Putamen (tissue), 1 donor: ENCODE results near the gene ATP6V1D.
"Not testable (repeated sequence)": the region's sequence is repeated elsewhere in the genome, so short reads cannot be mapped to it uniquely, and the experiment has no call there.

Source experiments
- DNase-seq: peaks from one replicate; pipeline ENCODE4 v3.0.0-alpha.2; 2016; ENCODE audit warnings: low spot score

The ATP6V1D gene

DNA sequence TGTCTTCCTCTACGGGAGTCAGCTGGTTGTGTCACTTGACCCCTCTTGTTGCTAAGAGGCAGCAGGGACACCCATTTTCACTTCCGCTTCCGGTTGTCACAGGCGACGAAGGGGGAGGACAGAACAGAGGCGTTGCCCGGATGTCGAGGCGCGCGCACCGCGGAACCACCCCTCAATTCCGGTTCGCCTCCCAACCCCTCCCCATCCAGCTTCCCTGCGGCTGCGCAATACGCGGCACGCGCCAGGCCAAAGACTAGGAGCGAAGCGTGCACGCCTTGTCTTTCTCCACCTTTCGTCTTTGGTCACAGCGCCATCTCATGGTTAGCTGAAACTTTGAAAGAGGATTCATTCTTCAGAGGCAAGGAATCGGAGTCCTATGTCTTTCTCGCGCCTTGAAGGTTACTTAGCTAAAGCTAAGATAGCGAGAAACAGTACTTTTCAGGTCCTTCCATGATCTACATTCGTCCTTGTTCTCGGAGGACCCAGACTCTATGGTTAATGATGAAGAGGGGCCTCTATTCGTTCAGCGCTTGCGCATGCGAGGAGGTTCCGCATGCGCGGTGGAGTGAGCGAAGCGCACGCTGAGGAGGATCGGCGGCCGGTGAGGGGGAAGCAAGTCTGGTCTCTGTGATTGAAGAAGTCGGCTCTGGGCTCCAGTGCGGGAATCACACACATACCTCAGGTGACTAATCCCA, at the start of gene ATP6V1D, which contains the start of gene EIF2S1:
ATP6V1D (minus strand) TSS at position 30 of the 695 bp plus-strand sequence. CDS start 106 bp downstream, outside the sequence.
EIF2S1 (plus strand) TSS at position 554 of the 695 bp plus-strand sequence. CDS start 4,440 bp downstream, outside the sequence.
- DNase-seq, result peak; percentile 99

DNA sequence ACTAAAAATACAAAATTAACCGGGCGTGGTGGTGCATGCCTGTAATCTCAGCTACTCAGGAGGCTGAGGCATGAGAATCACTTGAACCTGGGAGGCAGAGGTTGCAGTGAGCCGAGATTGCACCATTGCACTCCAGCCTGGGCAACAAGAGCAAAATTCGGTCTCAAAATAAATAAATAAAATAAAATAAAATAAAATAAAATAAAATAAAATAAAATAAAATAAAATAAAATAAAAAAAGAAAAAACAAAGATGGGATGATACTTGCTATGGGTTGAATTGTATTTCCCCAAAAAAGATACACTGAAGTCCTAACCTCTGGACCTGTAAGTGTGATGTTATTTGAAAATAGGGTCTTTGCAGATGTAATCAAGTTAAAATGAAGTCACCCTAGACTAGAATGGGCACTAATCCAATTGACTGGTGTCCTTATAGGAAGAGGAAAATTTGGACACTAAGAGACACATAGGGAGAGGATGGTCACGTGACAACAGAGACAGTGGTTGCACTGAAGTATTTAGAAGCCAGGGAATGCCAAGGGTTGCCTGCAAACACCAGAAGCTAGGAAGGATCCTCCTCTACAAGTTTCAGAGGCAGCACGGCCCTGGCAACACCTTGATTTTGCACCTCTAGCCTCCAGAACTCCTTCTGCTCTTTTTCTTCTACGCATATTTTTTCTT, 48.7 kb upstream of the ATP6V1D start:
- not testable (repeated sequence) for DNase-seq

DNA sequence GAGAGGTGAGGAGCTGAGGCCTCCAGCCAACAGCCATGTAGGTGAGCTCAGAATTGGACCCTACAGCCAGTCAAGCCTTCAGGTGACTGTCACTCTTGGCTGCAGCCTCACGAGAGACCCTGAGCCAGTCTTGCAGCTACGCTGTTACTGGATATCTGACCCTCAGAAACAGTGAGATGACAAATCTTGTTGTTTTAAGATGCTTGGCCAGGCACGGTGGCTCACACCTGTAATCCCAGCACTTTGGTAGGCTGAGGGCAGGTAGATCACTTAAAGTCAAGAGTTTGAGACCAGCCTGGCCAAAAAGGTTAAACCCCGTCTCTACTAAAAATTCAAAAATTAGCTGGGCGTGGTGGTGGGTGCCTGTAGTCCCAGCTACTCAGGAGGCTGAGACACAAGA, 46.2 kb upstream of the ATP6V1D start:
- no peak for DNase-seq

DNA sequence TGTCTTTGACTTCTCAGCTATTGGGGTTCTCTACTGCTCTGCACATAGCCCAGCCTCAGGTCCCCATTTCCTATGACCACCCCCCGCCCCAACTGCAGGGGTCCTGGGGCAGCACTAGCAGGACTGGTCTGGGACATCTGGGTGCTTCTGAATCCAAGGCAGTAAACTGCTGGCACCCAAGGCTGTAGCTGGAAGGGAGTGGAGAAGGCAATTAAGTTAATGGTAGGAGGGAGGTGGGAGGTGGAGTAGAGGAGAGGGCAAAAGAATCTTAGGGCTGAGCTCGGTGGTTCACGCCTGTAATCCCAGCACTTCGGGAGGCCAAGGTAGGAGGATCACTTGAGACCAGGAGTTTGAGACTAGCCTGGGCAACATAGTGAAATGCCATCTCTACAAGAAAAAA, 40.8 kb upstream of the ATP6V1D start:
- DNase-seq, result no peak

DNA sequence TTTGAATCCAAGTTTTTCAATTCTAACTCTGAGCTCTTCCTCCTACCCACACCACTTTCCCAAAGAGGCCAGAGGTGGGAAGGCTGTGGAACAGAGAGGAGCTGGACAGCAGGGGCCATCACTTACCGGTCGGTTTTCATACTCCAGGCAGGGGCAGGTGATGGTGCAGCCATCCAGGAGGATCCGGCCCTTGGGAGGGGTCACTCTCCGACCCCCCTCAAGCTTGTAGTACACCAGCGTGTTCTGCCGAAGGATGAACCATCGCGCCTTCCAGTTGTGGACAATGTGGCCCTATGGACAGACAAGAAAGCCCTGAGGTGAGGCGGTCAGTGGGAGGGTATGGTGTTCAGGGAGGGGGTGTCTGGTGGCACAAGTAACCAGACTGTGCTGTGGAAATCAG, 37.9 kb upstream of the ATP6V1D start:
- DNase-seq, result no peak

DNA sequence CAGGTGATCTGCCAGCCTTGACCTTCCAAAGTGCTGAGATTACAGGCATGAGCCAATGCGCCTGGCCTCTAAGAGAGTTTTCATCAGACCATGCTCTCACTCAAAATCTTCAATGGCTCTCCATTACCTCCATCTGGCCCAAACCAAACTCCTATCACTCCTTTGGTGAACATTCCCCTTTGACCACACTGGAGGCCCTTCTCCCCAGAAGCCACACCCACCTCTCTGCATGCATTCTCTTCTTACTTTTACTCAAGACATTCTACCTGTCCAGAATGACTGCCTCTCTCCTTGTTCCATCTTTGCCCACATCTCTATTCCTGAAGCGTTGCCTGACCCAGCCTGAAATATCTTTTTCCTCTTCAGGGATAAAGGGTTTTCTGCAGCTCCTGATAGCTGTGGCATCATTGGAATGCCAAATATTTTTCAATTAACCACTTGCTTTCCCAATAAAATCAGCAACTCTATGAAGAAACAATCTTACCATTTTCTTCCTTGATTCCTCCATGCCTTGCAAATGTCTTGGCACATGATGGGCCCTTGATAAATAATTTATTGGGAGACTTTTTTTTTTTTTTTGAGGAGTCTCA, 36.9 kb upstream of the ATP6V1D start:
- no peak for DNase-seq

DNA sequence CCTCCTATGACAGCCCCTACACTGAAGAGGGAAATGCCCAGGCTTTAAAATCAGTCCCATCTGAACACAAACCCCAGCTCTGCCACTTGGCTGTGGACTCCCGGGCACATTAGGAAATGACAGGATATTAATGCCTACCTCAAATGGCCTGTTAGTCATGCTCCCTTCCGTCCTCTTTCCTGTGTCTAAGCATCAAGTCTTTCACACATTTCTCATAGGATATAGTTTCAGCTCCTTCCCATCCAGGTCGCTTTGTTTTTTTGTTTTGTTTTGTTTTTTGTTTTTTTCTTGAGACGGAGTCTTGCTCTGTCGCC, 36.2 kb upstream of the ATP6V1D start:
- no peak for DNase-seq

DNA sequence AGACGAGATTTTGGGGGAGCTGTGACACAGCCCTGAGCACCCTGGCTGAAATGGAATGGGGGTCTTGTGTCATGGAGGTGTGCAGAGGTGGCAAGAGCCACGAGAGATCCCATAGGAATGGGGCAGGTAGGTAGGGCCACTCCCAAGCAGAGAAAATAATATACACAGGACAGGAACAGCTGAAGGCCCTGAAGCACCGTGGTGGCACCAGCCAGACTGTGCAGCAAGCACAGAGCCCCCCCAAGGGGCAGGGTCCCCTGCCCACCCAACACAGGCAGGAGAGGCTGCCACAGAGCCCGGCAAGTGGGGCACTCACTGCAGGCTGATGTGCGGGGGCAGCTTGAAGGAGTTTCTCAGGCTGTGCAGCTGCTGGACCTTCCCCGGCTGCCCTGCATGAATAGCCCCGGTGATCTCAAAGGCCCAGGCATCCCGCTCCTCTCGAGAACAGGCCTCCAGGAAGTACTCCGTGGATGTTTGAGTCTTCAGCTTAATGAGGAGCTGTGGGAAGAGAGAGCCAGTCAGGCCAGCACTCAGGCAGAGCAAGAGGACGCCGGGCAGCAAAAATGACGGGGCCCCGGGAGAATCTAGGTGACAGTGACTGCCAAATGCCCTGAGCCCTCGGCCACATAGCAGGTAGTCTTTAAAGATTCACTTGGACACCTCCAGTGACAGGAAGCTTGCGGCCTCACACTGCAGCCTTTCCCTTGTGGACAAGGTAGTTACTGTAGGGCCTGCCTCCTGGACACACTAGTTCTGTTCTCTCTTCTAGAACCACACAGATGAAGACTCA, 35.7 kb upstream of the ATP6V1D start:
- DNase-seq, result no peak

DNA sequence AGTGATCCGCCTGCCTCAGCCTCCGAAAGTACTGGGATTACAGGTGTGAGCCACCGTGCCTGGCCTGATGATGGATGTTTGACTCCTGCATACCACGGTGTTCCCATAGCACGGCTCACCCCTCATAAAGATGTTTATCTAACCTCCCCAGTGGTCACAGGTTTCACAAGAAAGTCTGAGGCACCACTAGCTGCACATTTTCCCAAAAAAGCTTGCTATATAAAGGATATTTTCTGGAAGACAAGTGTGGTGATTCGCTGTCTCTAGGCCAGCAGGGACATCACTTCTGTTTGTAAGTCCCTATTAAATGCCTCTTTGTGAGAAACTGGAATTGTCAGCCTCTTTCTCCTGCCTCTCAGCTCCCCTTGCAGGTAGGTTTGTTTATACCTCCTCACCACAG, 34.1 kb upstream of the ATP6V1D start:
- DNase-seq, result no peak

DNA sequence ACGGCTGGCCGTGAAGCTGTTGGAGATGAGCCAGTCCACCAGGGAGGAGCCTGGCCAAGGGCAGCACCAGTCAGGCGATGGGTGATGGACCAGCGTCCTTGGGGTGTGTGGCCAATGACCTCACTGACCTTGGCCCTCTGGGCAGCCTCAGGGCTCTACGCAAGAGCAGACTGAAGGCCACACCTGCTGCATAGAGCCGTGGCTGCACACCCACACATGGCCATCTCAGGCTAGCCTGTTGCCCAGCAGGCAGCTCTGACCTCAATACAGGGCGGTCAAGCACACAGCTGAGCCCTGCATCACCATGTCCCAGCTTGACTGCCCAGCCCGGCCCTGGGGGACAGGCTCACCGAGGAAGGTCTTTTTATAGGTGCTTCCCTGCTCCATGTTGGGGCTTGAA, 33.2 kb upstream of the ATP6V1D start:
- DNase-seq, result no peak

DNA sequence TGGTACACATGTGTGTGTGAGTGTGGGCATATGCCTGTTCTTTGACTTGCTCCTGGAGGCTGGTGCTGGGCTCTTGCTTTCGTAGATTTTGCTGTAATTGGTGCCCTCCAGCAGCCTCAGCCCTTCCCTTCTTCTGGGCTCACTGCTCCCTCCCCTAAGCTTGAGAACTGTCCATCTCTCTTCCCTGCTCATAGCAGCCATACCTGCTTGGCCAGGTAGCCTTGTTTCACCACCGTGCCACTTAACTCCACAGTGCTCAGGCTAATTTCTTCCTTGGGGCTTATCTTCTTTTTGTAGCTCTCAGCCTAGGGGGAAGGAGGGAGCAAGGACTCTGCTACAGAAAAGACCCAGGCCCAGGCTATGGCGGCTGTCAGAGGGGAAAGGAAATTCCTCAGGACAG, 32.5 kb upstream of the ATP6V1D start:
- no peak for DNase-seq

DNA sequence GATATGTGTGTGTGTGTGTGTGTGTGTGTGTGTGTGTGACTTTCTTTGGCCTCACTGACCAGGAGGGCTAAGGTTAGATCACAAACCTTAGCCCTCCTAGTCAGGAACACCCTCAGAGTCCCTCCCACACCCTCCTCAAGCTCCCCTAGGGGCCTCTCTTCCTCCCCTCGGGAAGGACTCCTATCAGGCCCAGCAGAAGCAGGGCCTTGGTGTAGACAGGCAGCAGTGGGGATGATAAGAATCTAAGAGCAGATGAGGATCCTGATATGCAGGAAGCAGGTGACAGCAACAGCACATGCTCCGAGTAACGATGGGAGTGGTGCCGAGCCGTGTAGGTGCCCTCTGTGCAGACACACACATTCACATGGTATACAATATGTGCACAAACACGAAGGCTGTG, 31.7 kb upstream of the ATP6V1D start:
- DNase-seq, result no peak

DNA sequence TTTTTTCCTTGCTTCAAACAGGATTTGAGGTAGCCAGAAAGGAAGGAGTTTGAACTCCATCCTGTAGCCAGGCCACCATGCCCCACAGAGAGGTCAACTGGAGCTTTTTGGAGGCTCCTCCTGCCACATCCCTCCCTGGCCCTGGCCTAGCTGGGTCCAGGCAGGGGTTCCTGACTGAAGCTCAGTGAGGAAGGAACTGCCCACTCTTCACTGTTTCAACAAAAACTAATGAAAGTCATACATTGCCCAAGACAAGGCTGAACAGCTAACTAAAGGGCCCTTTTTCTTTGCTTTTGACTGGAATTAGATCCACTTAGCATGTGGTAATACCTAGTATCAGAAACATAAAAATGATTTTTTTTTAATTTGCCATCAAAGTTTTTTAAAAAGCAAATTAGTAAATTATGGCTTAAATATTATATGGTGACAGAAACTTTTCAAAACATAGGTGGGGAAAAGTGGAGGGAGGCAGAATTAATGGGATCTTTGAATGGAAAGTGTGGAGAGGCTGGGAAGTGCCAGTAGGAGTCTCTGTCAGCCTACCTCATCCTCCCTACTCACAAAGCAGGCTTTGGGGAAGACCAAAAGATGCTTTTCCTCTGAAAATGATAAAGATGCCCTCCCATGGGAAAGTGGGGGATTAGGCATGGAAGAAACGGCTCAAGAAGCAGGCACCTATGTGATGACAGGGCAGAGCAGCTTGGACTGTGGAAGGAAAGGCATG, 30.4 kb upstream of the ATP6V1D start:
- DNase-seq, result no peak

DNA sequence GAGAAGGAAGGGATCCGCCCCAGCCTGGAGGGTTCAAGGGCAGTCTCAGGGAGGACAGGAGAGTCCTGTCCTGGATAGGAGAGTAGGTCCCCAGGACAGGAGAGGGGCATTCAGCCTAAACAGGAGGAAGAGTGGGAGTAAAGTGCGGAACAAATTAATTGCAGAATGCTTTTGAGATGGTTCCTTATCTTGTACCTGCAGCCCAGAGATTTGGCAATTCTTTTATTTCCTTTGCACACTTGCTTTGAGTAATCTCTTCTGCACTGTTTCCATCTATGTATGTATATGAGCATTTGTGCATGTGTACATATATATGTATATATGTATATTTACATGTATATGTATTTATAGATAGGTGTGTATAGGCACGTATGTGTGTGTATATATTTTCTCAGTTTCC, 29.7 kb upstream of the ATP6V1D start:
- no peak for DNase-seq

DNA sequence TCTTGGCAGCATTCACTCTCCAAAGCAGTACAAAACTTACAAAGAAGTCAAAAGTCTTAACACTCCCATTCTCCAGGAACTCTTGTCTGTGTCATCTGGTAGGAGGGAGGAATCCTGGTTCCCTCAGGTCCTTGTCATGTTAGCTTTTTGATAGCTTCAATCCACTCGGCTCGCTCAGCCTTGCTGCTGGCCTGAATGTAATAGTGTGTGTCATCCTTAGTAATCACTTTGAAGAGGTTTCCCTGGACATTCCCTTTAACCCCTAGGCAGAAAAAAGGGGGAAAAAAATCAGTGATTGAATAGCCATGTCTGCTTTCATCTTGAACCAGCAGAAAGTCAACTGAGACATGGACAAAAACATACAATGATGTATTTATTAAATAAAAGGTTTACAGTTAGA, 27.6 kb upstream of the ATP6V1D start:
- no peak for DNase-seq

DNA sequence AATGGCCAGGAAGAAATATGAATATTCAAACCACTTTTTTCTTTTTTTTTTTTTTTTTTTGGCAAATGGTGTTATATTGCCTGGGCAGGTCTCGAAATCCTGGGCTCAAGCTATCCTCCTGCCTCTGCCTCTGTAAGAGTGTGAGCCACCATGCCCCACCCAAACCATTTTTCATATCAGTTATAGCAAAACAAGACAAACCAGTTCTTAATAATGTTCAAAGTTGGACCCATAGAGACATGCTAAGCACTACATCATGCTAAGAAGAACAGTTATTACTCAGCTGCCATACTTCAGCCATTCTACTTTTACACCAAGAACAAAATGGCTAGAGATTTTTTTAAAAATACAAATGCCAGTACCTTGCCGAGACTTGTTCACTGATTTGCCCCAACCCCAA, 26.0 kb upstream of the ATP6V1D start:
- DNase-seq, result no peak

DNA sequence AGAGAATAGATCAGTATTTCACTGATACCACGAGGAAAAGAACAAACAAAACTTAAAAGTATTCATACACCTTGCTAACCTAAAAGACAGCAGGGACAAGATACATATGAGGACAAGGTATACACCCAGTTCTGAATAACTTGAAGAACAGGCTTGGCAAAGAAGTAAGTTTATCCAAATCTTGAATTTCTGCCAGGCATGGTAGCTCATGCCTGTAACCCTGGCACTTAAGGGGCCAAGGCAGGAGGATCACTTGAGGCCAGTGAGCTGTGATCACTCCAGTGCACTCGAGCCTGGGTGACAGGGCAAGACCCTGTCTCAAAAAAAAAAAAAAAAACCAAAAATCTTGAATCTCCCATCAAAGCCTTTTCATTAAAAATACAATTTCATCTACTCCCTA, 25.5 kb upstream of the ATP6V1D start:
- DNase-seq, result no peak

DNA sequence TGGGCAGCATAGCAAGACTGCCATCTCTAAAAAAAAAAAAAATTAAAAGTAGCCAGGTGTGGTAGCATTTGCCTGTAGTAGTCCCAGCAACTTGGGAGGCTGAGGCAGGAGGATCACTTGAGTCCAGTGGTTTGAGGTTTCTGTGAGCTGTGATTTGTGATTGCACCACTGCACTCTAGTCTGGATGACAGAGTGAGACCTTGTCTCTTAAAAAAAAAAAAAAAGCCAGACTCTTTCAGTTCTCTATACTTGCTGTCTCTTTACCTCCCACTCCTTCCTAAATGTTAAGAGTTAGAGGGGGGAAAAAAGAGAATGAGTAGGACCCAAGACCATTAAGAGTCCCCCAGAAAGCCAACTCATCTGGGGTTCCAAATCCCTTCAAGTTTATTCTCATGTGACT, 18.3 kb upstream of the ATP6V1D start:
- DNase-seq, result no peak

DNA sequence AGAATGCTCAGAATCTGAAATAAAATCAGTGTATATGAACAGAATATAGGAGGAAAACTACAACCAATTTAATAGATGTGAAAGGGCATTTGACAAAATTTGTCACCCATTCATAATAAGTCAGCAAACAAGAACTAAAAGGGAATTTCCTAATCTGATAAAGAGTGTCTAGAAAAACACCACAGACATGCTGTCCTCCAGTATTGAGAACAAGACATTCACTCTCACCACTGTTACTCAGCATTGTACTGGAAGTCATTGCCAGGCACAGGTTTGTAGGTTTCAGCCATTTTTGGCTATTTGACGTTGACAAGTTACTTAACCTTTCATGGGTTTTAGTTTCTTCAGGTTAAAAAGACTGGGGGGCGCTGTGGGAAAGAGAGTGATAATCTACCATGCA, 13.7 kb upstream of the ATP6V1D start:
- no peak for DNase-seq

DNA sequence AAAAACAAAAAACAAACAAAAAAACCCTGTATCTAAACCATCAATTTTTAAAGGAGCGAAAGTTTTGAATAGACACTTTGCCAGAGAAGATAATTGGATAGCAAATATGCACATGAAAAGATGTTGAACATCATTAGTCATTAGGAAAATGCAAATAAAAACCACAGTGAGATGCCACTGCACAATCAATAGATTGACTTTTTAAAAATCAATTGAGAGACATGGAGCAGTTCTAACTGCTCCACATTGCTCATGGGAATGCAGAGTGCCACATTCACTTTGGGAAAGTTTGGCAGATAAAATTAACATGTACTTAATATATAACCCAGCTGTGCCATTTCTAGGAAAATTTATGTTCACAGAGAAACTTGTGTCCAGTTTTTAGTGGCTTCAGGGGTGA, 13.2 kb upstream of the ATP6V1D start:
- no peak for DNase-seq

DNA sequence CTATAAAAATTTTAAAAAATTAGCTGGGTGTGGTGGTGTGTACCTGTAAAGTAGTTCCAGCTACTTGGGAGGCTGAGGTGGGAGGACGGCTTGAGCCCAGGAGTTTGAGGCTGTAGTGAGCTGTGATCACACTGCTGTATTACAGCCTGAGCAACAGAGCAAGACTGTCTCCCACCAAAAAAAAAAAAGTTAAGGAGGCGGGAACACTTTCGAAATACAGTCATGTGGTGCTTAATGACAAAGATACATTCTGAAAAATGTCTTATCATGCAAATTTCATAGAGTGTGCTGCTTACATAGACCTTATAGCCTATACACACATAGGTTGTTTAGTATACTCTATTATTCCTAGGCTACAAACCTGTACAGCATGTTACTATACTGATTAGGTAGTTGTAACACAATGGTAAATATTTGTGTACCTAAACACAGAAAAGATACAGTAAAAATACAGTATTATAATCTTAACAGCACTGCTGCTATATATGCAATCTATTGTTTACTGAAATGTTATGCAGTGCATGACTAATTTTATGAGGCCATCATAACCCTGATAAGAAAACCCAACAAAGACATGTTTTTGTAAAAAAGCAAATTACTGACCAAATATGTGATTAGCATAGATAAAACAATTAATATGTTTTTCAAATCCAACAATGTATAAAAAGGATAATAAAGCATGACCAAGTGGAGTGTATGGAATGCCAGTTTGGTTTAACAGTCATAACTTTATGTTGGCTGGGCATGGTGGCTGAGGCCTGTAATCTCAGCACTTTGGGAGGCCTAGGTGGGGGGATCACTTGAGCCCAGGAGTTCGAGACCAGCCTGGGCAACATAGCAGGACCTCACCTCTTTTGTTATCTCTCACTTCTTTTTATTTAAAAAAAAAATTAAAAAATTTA, 11.9 kb upstream of the ATP6V1D start:
- no peak for DNase-seq
